AG04450 (cell line): ENCODE data around the gene FAM131C. TPM values are rescaled to one million over a fixed set of nuclear protein-coding genes. Genes with fewer than 3 reads are reported as not detected.

Experiments
- CTCF ChIA-PET: fragments of 300-600, 350-600 bp; formaldehyde crosslinking; extraction: SDS; loops from one replicate; lab custom pipeline; 2022; ENCODE audit warnings: antibody characterized with exemption, inconsistent platforms; lab: Charles Lee
- POLR2A ChIA-PET: fragments of 350-600 bp; formaldehyde crosslinking; extraction: SDS; loops from one replicate; lab custom pipeline; 2021; ENCODE audit warnings: antibody characterized with exemption, inconsistent platforms; lab: Yijun Ruan, JAX
- DNase-seq: peaks from one replicate; pipeline ENCODE4 v3.0.0-alpha.2; 2011; ENCODE audit warnings: low read depth, low spot score
- H3K27ac ChIP-seq: one replicate; pipeline ENCODE4 v1.5.1; 2012; ENCODE audit warnings: low read depth, low read length, control low read depth
- H3K27me3 ChIP-seq: one replicate; pipeline ENCODE4 v1.6.0; 2012; ENCODE audit warnings: low read length; ENCODE audit not compliant: control insufficient read depth, insufficient read depth
- H3K4me3 ChIP-seq: 2 replicates; pipeline ENCODE4 v1.5.1; 2011; ENCODE audit warnings: mild to moderate bottlenecking, low read depth, low read length, control low read depth
- H3K9me3 ChIP-seq: 2 replicates; pipeline ENCODE4 v1.5.1; 2012; ENCODE audit warnings: low read length; ENCODE audit not compliant: control insufficient read depth, insufficient read depth
- CTCF ChIP-seq: IDR thresholded peaks from 2 replicates; pipeline ENCODE4 v1.5.1; 2011; ENCODE audit warnings: low read depth, low read length, control low read depth, inconsistent platforms
- polyA plus RNA-seq: library from polyadenylated mRNA; depleted of rRNA; stranded (reverse); fragments of >200 nt; gene quantifications from 2 replicates; pipeline ENCODE4 v1.2.3, GENCODE V29; 2011

FAM131C gene
- polyA plus RNA-seq, 1 experiment = 0.20 TPM

GRCh38 chr1:16085522-16085921, 12.1 kb upstream of the FAM131C start:
- CTCF ChIA-PET = interaction anchor here (0.7 to 14.4 kb wide), 2 partner anchors 17 to 100 kb away, joined by 3 to 407 read pairs; no protein-coding TSS in a partner anchor
- no peaks in the 10 kb centered on the region for H3K9me3 ChIP-seq
- POLR2A ChIA-PET = no interaction called here

DNA sequence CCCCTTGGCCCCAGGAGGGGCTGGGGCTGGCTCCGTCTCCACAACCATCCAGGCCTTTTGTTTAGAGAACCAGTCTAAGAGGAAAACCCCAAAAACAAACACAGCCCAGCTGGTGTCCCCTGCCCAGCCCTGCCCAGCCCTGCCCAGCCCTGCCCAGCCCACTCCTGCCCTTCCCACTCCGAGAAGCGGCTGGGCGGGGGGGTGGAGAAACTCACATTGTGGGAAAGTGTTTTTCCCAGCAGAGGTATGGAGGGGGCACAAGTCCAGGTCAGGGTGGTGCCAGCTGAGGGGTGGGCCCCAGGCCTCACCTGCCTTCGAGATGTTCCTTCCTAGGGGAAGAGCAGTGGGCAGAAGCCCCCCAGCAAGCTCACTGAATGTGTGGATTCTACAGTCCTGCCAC, 10.0 kb upstream of the FAM131C start:
- Histone ChIP-seq H3K27ac (no peak overlapping the region), H3K4me3 (no peak overlapping the region), H3K27me3 (no peaks in the 10 kb centered on the region), H3K9me3 (no peaks in the 10 kb centered on the region; the same call in 1 of the 2 replicates)
- CTCF ChIA-PET = interaction anchor here (0.7 to 14.4 kb wide), 14 partner anchors 9 to 280 kb away, joined by 3 to 407 read pairs (median 9); partner anchors contain the start of gene EPHA2
- TF ChIP-seq CTCF = no peak
- POLR2A ChIA-PET = interaction anchor here (1.9 kb wide), 1 partner anchor 69 kb away, joined by 8 read pairs; no protein-coding TSS in a partner anchor
- no peak for DNase-seq

More at GRCh38 chr1:16085522-16085921, 12.1 kb upstream of the FAM131C start:
- Histone ChIP-seq H3K4me3 (no peak overlapping the region), H3K27ac (no peak overlapping the region), H3K27me3 (no peaks in the 10 kb centered on the region)
- no peak for DNase-seq
- TF ChIP-seq CTCF = no peak

GRCh38 chr1:16082283-16083038, 9.0 kb upstream of the FAM131C start:
- peak; percentile 93 for TF ChIP-seq CTCF
- Histone ChIP-seq H3K9me3 (no peaks in the 10 kb centered on the region; the same call in 1 of the 2 replicates), H3K27me3 (no peaks in the 10 kb centered on the region), H3K27ac (no peak overlapping the region), H3K4me3 (no peak overlapping the region)
- CTCF ChIA-PET = interaction anchor here (0.5 to 14.4 kb wide), 50 partner anchors 9 to 382 kb away, joined by 3 to 407 read pairs (median 5); partner anchors contain the start of genes EPHA2, FAM131C and FBXO42
- DNase-seq = no peak
- POLR2A ChIA-PET = interaction anchor here (0.7 to 1.9 kb wide), 3 partner anchors 63 to 125 kb away, joined by 3 to 8 read pairs (median 3); no protein-coding TSS in a partner anchor

- Histone ChIP-seq H3K4me3 (no peak overlapping the region), H3K27me3 (no peaks in the 10 kb centered on the region), H3K9me3 (no peaks in the 10 kb centered on the region; the same call in 1 of the 2 replicates), H3K27ac (no peak overlapping the region)
- TF ChIP-seq CTCF = no peak
- ChIA-PET POLR2A (no interaction called here), CTCF (interaction anchor here (0.5 to 14.4 kb wide), 40 partner anchors 8 to 282 kb away, joined by 3 to 407 read pairs (median 6); partner anchors contain the start of genes EPHA2, FAM131C and FBXO42)
- DNase-seq = no peak
Observed at GRCh38 chr1:16081636-16082035, 8.2 kb upstream of the FAM131C start.
